Mammary epithelial cell (primary cell): Measurements from ENCODE around the gene SLC20A1.

ENCODE experiments used
- CTCF ChIP-seq, 2 donors: IDR thresholded peaks in 1 of 2; conservative IDR thresholded peaks in 1 of 2; 2 replicates each; pipeline ENCODE4 v1.5.1; 2011 to 2012; ENCODE audit warnings: inconsistent platforms in 2 of 2, low read length in 2 of 2, mild to moderate bottlenecking in 2 of 2, control low read depth in 1 of 2, low read depth in 1 of 2; ENCODE audit not compliant: insufficient read depth in 1 of 2; ENCODE audit errors: extremely low read depth in 1 of 2
- EZH2 ChIP-seq: IDR thresholded peaks from 2 replicates; pipeline ENCODE4 v1.6.1; 2012; ENCODE audit warnings: low read length, inconsistent platforms, borderline replicate concordance

- no peak for TF ChIP-seq CTCF (conservative IDR thresholded peaks at IDR 0.05 in 1 of 2, IDR thresholded peaks at IDR 0.05 in 1 of 2; ENCODE audit: extremely low read depth in 1 of 2, insufficient read depth in 1 of 2, low read depth in 1 of 2, low read length in 2 of 2)
- no peak for TF ChIP-seq EZH2
Observed at GRCh38 chr2:112661656-112662305, 16.0 kb downstream of the SLC20A1 start.
